Lower leg skin (tissue), 3 donors: ENCODE measurements around the gene FGGY.

Experiments
- CTCF ChIP-seq, 3 donors: fragments of 450-650 bp; IDR thresholded peaks; one replicate each; pipeline ENCODE4 v1.5.1; 2016; ENCODE audit warnings: antibody characterized with exemption in 3 of 3, mild to moderate bottlenecking in 3 of 3, moderate library complexity in 2 of 3
- POLR2A ChIP-seq, 2 donors: fragments of 450-650 bp; IDR thresholded peaks; one replicate each; pipeline ENCODE4 v1.6.1; 2016 to 2017; ENCODE audit warnings: antibody characterized with exemption in 2 of 2, mild to moderate bottlenecking in 1 of 2, moderate library complexity in 1 of 2

GRCh38 chr1:59619557-59619956 lies 322.7 kb downstream of the FGGY start:
- no peak for TF ChIP-seq CTCF (IDR thresholded peaks at IDR 0.05)
- no peak for TF ChIP-seq POLR2A (IDR thresholded peaks at IDR 0.05)
